HepG2 (cell line): ENCODE results near the gene ARL5C. TPM values are rescaled to one million over a fixed set of nuclear protein-coding genes. Genes with fewer than 3 reads are reported as not detected.
A peak's percentile ranks its signal among the peaks of the same experiment; 100 is the strongest.

Source experiments
- BHLHE40 ChIP-seq: IDR thresholded peaks from 2 replicates; pipeline ENCODE4 v1.6.1; 2011; ENCODE audit warnings: low read length, improper control_type of control experiment
- CHD4 ChIP-seq: fragments of 200-600 bp; sonication (generic); IDR thresholded peaks from 2 replicates; pipeline ENCODE4 v1.7.0; 2017; ENCODE audit warnings: mild to moderate bottlenecking, low read length, borderline replicate concordance
- GMEB2 ChIP-seq: IDR thresholded peaks from 2 replicates; pipeline ENCODE4 v1.6.1; 2016; ENCODE audit warnings: missing biosample characterization, missing genetic modification reagents, low read depth
- HOMEZ ChIP-seq: IDR thresholded peaks from 2 replicates; pipeline ENCODE4 v1.6.1; 2016; ENCODE audit warnings: low read depth
- MLXIP ChIP-seq: sonication (generic); formaldehyde crosslinking; IDR thresholded peaks from 2 replicates; pipeline ENCODE4 v1.9.0; 2021; ENCODE audit warnings: missing genetic modification reagents, borderline replicate concordance
- MTF1 ChIP-seq: sonication (generic); formaldehyde crosslinking; IDR thresholded peaks from 2 replicates; pipeline ENCODE4 v1.5.0; 2020; ENCODE audit warnings: missing genetic modification reagents
- MYPOP ChIP-seq: sonication (generic); formaldehyde crosslinking; IDR thresholded peaks from 2 replicates; pipeline ENCODE4 v1.8.1; 2023; ENCODE audit warnings: mild to moderate bottlenecking, moderate library complexity, missing genetic modification reagents
- POGK ChIP-seq: sonication (generic); formaldehyde crosslinking; conservative IDR thresholded peaks from 2 replicates; pipeline ENCODE4 v1.8.0; 2022; ENCODE audit warnings: mild to moderate bottlenecking, moderate library complexity, missing genetic modification reagents
- PRDM10 ChIP-seq: sonication (generic); formaldehyde crosslinking; IDR thresholded peaks from 2 replicates; pipeline ENCODE4 v1.4.0; 2020; ENCODE audit warnings: low read depth, missing genetic modification reagents
- SOX13 ChIP-seq, 3 experiments: fragments of 450-650 bp in 1 of 3; sonication (generic) in 1 of 3; formaldehyde crosslinking in 1 of 3; IDR thresholded peaks in 2 of 3; conservative IDR thresholded peaks in 1 of 3; 2 replicates each; pipeline versions ENCODE4 v1.5.0 to v1.6.1; 2016 to 2020; ENCODE audit warnings: antibody characterized with exemption in 1 of 3, mild to moderate bottlenecking in 1 of 3, missing compliant biosample characterization in 1 of 3, missing genetic modification reagents in 1 of 3, moderate library complexity in 1 of 3
- ZNF329 ChIP-seq: sonication (generic); formaldehyde crosslinking; IDR thresholded peaks from 2 replicates; pipeline ENCODE4 v1.9.0; 2021; ENCODE audit warnings: low read depth, mild to moderate bottlenecking, missing genetic modification reagents
- ZNF549 ChIP-seq: sonication (generic); formaldehyde crosslinking; IDR thresholded peaks from 2 replicates; pipeline ENCODE4 v1.5.0; 2020; ENCODE audit warnings: missing genetic modification reagents
- polyA plus RNA-seq, 8 experiments: library from polyadenylated mRNA; depleted of rRNA in 3 of 8; stranded (reverse) in 7 of 8; unstranded in 1 of 8; fragments of >200 nt; fragmentation: Illumina TruSeq in 4 of 8; extraction: Trizol in 4 of 8; gene quantifications; 2 replicates each; pipeline versions ENCODE4 v1.2.1 to v1.2.3, GENCODE V29; 2011 to 2016; ENCODE audit warnings: low read depth in 4 of 8, missing spikeins in 1 of 8, mixed read lengths in 1 of 8; ENCODE audit not compliant: insufficient read depth in 1 of 8
- total RNA-seq, 5 experiments: library from RNA; depleted of rRNA; stranded (reverse); fragments of >200 nt; fragmentation: Illumina TruSeq; extraction: Trizol; gene quantifications; 2 replicates each; pipeline ENCODE4 v1.2.3, GENCODE V29; 2016; ENCODE audit warnings: low read depth in 1 of 5

Gene ARL5C
- total and polyA plus RNA-seq, 2 of the 13 experiments (the other 11 are each of a cell fraction or from before 2014, with no cell fraction given) = not detected

GRCh38 chr17:39197380-39198185 lies 31.6 kb upstream of the ARL5C start, which contains the start of gene CACNB1 (continued):
- TF ChIP-seq MTF1 (CRISPR knock-in tag) (no peak), ZNF549 (no peak), PRDM10 (CRISPR knock-in tag) (peak; percentile 19; the same call in 1 of the 2 replicates), CHD4 (no peak), BHLHE40 (no peak), POGK (0 out of 2 replicates have a peak, but pooled peaks have one; percentile 34), MLXIP (CRISPR knock-in tag) (no peak), ZNF329 (CRISPR knock-in tag) (no peak), SOX13 (IDR thresholded peaks at IDR 0.05) (no peak), SOX13 (CRISPR knock-in tag; conservative IDR thresholded peaks at IDR 0.05 in 1 of 2, IDR thresholded peaks at IDR 0.05 in 1 of 2) (no peak; a peak in 1 of 4 replicates), GMEB2 (CRISPR knock-in tag) (no peak), MYPOP (CRISPR knock-in tag) (no peak), HOMEZ (CRISPR knock-in tag) (no peak)
